GM11168 (cell line): Measurements from ENCODE around the gene SLC25A26.

Experiments used
- in situ Hi-C: fragments of 300-500 bp; cut with MboI; formaldehyde crosslinking; loops from one replicate; pipeline ENCODE4 v1.12.0; 2022; ENCODE audit warnings: low sequenced_read_pairs; ENCODE audit not compliant: unreplicated experiment

SLC25A26 gene

GRCh38 chr3:66361356-66361755 is 140.6 kb downstream of the SLC25A26 start:
- in situ Hi-C loops: no loop called here

- in situ Hi-C loops: no loop called here
Observed at GRCh38 chr3:66362541-66362941, 141.7 kb downstream of the SLC25A26 start.

- in situ Hi-C loops: no loop called here
Observed at GRCh38 chr3:66363148-66363547, 142.3 kb downstream of the SLC25A26 start.

GRCh38 chr3:66365080-66365479 is 144.3 kb downstream of the SLC25A26 start:
- in situ Hi-C loops: no loop called here

- in situ Hi-C loops: no loop called here
Observed at GRCh38 chr3:66366747-66367146, 145.9 kb downstream of the SLC25A26 start.

- in situ Hi-C loops: no loop called here
Observed at GRCh38 chr3:66367979-66368378, 147.2 kb downstream of the SLC25A26 start.

- in situ Hi-C loops: no loop called here
Observed at GRCh38 chr3:66370179-66370578, 149.4 kb downstream of the SLC25A26 start.

- in situ Hi-C loops: no loop called here
Observed at GRCh38 chr3:66371432-66371831, 150.6 kb downstream of the SLC25A26 start.

GRCh38 chr3:66372681-66373350 is 152.0 kb downstream of the SLC25A26 start:
- in situ Hi-C loops: no loop called here

- in situ Hi-C loops: no loop called here
Observed at GRCh38 chr3:66376568-66376967, 155.8 kb downstream of the SLC25A26 start.

GRCh38 chr3:66377800-66378199 is 157.0 kb downstream of the SLC25A26 start:
- in situ Hi-C loops: no loop called here

GRCh38 chr3:66378256-66378655 is 157.5 kb downstream of the SLC25A26 start:
- in situ Hi-C loops: no loop called here

GRCh38 chr3:66379565-66379964 is 158.8 kb downstream of the SLC25A26 start:
- in situ Hi-C loops: no loop called here

- in situ Hi-C loops: no loop called here
Observed at GRCh38 chr3:66380200-66380932, 159.6 kb downstream of the SLC25A26 start.

- in situ Hi-C loops: no loop called here
Observed at GRCh38 chr3:66381626-66382025, 160.8 kb downstream of the SLC25A26 start.

- in situ Hi-C loops: no loop called here
Observed at GRCh38 chr3:66382142-66382541, 161.3 kb downstream of the SLC25A26 start.

- in situ Hi-C loops: no loop called here
Observed at GRCh38 chr3:66383023-66383422, 162.2 kb downstream of the SLC25A26 start.

GRCh38 chr3:66383998-66384745 is 163.4 kb downstream of the SLC25A26 start:
- in situ Hi-C loops: no loop called here

- in situ Hi-C loops: no loop called here
Observed at GRCh38 chr3:66385066-66385465, 164.3 kb downstream of the SLC25A26 start.

GRCh38 chr3:66386011-66386924 is 165.5 kb downstream of the SLC25A26 start:
- in situ Hi-C loops: no loop called here
